ENCODE data around the gene HS6ST2.

The HS6ST2 gene

GRCh38 chrX:132843363-132843762 lies 115.1 kb downstream of the HS6ST2 start:
- no peak for DNase-seq (ENCODE audit: low read depth)

GRCh38 chrX:132842460-132843238 lies 115.8 kb downstream of the HS6ST2 start:
- DNase-seq (ENCODE audit: low read depth): no peak

- DNase-seq (ENCODE audit: low read depth): no peak
Measured at GRCh38 chrX:132837967-132838366, 120.5 kb downstream of the HS6ST2 start.

GRCh38 chrX:132837126-132837525 lies 121.3 kb downstream of the HS6ST2 start:
- no peak for DNase-seq (ENCODE audit: low read depth)

- no peak for DNase-seq (ENCODE audit: low read depth)
Measured at GRCh38 chrX:132836471-132836870, 122.0 kb downstream of the HS6ST2 start.

GRCh38 chrX:132834741-132835140 lies 123.7 kb downstream of the HS6ST2 start:
- no peak for DNase-seq (ENCODE audit: low read depth)

GRCh38 chrX:132834109-132834508 lies 124.3 kb downstream of the HS6ST2 start:
- no peak for DNase-seq (ENCODE audit: low read depth)

- no peak for DNase-seq (ENCODE audit: low read depth)
Measured at GRCh38 chrX:132833373-132833772, 125.1 kb downstream of the HS6ST2 start.

GRCh38 chrX:132831336-132831973 lies 127.0 kb downstream of the HS6ST2 start:
- DNase-seq (ENCODE audit: low read depth): no peak

GRCh38 chrX:132822634-132823012 lies 135.8 kb downstream of the HS6ST2 start:
- no peak for DNase-seq (ENCODE audit: low read depth)

GRCh38 chrX:132821974-132822633 lies 136.3 kb downstream of the HS6ST2 start:
- DNase-seq (ENCODE audit: low read depth): no peak

GRCh38 chrX:132820675-132821074 lies 137.8 kb downstream of the HS6ST2 start:
- no peak for DNase-seq (ENCODE audit: low read depth)

GRCh38 chrX:132819711-132820264 lies 138.6 kb downstream of the HS6ST2 start:
- no peak for DNase-seq (ENCODE audit: low read depth)

GRCh38 chrX:132818638-132819037 lies 139.8 kb downstream of the HS6ST2 start:
- DNase-seq (ENCODE audit: low read depth): no peak

GRCh38 chrX:132815643-132816042 lies 142.8 kb downstream of the HS6ST2 start:
- DNase-seq (ENCODE audit: low read depth): no peak

- no peak for DNase-seq (ENCODE audit: low read depth)
Measured at GRCh38 chrX:132810964-132811712, 147.3 kb downstream of the HS6ST2 start.

GRCh38 chrX:132810488-132810887 lies 147.9 kb downstream of the HS6ST2 start:
- no peak for DNase-seq (ENCODE audit: low read depth)

- DNase-seq (ENCODE audit: low read depth): no peak
Measured at GRCh38 chrX:132809581-132809980, 148.8 kb downstream of the HS6ST2 start.

GRCh38 chrX:132807411-132808030 lies 150.9 kb downstream of the HS6ST2 start:
- no peak for DNase-seq (ENCODE audit: low read depth)

GRCh38 chrX:132802033-132802432 lies 156.4 kb downstream of the HS6ST2 start:
- DNase-seq (ENCODE audit: low read depth): no peak

- DNase-seq (ENCODE audit: low read depth): no peak
Measured at GRCh38 chrX:132795181-132795580, 163.2 kb downstream of the HS6ST2 start.

- DNase-seq (ENCODE audit: low read depth): no peak
Measured at GRCh38 chrX:132791714-132792113, 166.7 kb downstream of the HS6ST2 start.

Measured in stimulated activated CD8-positive, alpha-beta memory T cell treated with anti-CD3 and anti-CD28 coated beads, Interleukin-4, amount 100 ng/mL, for 24 hours (primary cell).